Erythroblast (primary cell): ENCODE measurements around the gene SLC34A3.

Experiments used
- GATA1 ChIP-seq: IDR thresholded peaks from 2 replicates; pipeline ENCODE4 v1.6.1; 2011; ENCODE audit warnings: low read depth, mild to moderate bottlenecking, control low read depth, low read length, moderate library complexity
- POLR2A ChIP-seq: IDR thresholded peaks from 2 replicates; pipeline ENCODE4 v1.6.1; 2011; ENCODE audit warnings: mild to moderate bottlenecking, low read length

GRCh38 chr9:137281345-137282116, 50.8 kb downstream of the SLC34A3 start:
- TF ChIP-seq POLR2A (no peak), GATA1 (no peak)
